GM12865 (cell line): Measurements from ENCODE around the gene OAF.

ENCODE experiments used
- DNase-seq: peaks from one replicate; pipeline ENCODE4 v3.0.0; 2010; ENCODE audit warnings: low read depth
- H3K4me3 ChIP-seq: 2 replicates; pipeline ENCODE4 v1.5.1; 2011; ENCODE audit warnings: mild to moderate bottlenecking, low read depth, low read length, control low read depth
- CTCF ChIP-seq: IDR thresholded peaks from 2 replicates; pipeline ENCODE4 v1.5.1; 2011; ENCODE audit warnings: low read length, control low read depth, low read depth, inconsistent platforms; ENCODE audit not compliant: insufficient read depth; ENCODE audit errors: missing control alignments

The OAF gene

GRCh38 chr11:120212259-120212878, 1.5 kb downstream of the OAF start:
- H3K4me3 ChIP-seq, result no peak overlapping the region
- DNase-seq, result no peak
- no peak for TF ChIP-seq CTCF

GRCh38 chr11:120212926-120213325, 2.1 kb downstream of the OAF start:
- no peak for DNase-seq
- no peak overlapping the region for H3K4me3 ChIP-seq
- TF ChIP-seq CTCF, result no peak

- DNase-seq, result no peak
- H3K4me3 ChIP-seq, result no peak overlapping the region
- TF ChIP-seq CTCF, result no peak
Observed at GRCh38 chr11:120214581-120214980, 3.7 kb downstream of the OAF start.

GRCh38 chr11:120215634-120216033, 4.8 kb downstream of the OAF start:
- no peak for TF ChIP-seq CTCF
- DNase-seq, result no peak
- no peak overlapping the region for H3K4me3 ChIP-seq

GRCh38 chr11:120216426-120217102, 5.7 kb downstream of the OAF start:
- no peak for TF ChIP-seq CTCF
- DNase-seq, result no peak
- H3K4me3 ChIP-seq, result no peak overlapping the region

- no peak for TF ChIP-seq CTCF
- no peak overlapping the region for H3K4me3 ChIP-seq
- no peak for DNase-seq
Observed at GRCh38 chr11:120217526-120217925, 6.7 kb downstream of the OAF start.
